GM12873 (cell line): ENCODE results near the gene HHIPL1.

ENCODE experiments used
- TF ChIP-seq, protein P1 (sequence below): IDR thresholded peaks from 2 replicates; pipeline ENCODE4 v1.5.1; 2012; ENCODE audit warnings: low read depth, mild to moderate bottlenecking, moderate library complexity, low read length, control low read depth; ENCODE audit not compliant: insufficient read depth; ENCODE audit errors: missing control alignments

The HHIPL1 gene

DNA sequence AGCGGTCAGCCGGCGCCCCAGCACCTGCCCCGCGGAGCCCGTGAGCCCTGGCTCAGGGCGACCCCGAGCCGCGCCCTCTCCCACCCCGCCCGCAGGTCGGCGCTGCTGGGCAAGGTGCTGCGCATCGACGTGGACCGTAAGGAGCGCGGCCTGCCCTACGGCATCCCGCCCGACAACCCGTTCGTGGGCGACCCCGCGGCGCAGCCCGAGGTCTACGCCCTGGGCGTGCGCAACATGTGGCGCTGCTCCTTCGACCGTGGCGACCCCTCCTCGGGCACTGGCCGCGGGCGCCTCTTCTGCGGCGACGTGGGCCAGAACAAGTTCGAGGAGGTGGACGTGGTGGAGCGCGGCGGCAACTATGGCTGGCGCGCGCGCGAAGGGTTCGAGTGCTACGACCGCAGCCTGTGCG, 14.4 kb downstream of the HHIPL1 start:
- TF ChIP-seq, protein P1, sequence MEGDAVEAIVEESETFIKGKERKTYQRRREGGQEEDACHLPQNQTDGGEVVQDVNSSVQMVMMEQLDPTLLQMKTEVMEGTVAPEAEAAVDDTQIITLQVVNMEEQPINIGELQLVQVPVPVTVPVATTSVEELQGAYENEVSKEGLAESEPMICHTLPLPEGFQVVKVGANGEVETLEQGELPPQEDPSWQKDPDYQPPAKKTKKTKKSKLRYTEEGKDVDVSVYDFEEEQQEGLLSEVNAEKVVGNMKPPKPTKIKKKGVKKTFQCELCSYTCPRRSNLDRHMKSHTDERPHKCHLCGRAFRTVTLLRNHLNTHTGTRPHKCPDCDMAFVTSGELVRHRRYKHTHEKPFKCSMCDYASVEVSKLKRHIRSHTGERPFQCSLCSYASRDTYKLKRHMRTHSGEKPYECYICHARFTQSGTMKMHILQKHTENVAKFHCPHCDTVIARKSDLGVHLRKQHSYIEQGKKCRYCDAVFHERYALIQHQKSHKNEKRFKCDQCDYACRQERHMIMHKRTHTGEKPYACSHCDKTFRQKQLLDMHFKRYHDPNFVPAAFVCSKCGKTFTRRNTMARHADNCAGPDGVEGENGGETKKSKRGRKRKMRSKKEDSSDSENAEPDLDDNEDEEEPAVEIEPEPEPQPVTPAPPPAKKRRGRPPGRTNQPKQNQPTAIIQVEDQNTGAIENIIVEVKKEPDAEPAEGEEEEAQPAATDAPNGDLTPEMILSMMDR: no peak

DNA sequence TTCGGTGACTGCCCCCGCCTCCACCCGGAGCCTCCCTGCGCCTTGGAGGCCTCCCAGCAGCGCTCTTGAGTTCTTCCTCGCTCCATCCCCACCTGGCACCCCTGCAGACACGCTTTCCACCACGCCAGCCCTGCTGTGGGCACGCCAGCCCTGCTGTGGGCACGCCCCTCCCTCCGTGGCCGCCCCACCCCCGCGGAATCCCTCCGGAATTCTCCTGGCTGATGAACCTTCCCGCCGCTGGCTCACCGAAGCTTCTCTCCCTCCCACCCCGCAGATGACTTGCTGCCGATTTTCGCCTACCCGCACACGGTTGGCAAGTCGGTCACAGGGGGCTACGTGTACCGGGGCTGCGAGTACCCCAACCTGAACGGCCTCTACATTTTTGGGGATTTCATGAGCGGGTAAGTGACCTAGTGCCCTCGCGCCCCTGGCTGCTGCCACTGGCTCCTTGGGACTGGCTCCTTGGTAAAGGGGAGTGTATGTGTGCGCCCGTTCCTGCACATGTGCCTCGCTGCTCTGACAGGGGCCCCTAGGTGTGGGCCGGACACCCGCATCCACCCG, 15.2 kb downstream of the HHIPL1 start:
- TF ChIP-seq, protein P1: no peak

DNA sequence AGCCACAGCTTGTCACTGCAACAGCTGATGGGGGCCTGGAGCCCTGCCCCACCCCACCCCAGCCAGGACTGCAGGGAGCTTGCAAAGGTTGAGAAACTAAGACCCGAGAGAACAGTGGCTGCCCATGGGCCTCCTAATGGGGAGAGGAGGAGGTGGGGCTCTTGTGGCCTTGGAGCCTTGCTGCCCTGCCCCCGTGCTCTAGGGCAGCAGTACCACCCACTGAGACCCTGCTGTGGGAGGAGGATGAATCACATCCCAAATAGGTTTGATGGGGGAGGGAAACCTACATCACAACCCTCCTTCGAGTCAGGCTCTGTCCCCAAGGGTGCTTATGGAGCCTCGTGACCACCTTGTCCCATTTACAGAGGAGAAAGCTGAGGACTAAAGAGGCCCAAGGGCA, 15.9 kb downstream of the HHIPL1 start:
- TF ChIP-seq, protein P1: no peak

DNA sequence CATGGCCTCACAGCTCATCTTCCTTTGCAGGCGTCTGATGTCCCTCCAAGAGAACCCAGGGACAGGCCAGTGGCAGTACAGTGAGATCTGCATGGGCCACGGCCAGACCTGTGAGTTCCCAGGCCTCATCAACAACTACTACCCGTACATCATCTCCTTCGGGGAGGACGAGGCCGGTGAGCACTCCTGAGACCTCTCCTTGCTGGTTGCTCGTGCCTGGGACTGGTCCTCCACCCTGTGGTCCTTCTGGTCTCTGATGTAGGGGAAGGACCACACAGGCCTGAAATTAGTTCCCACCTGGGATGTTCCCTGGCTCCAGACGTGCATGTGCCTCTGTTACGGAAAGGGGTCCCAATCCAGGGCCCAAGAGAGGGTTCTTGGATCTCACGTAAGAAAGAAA, 17.9 kb downstream of the HHIPL1 start:
- TF ChIP-seq, protein P1: no peak

DNA sequence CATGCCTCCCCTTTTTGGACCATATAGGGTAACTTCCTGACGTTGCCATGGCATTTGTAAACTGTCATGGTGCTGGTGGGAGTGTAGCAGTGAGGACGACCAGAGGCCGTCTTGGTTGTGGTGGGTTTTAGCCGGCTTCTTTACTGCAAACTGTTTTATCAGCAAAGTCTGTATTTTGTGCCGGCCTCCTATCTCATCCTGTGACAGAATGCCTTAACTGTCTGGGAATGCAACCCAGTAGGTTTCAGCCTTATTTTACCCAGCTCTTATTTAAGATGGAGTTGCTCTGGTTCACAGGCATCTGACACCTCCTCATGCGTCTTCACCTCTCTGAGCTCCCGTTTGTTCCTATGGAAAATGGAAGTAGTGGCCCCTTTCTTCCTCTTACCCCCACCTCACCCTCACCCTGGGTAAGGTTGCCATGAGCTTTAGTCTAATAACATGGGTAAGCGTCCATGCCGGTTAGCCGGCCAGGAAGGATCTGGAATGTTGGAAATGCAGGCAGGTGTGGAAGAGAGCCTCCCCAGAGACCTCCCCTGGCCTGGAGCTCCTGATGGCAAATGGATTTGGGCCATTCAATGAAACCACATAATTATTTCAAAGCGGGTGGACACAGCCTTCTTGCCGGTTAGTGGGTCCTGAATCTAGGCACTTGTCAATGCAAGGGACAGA, 18.6 kb downstream of the HHIPL1 start:
- TF ChIP-seq, protein P1: no peak

DNA sequence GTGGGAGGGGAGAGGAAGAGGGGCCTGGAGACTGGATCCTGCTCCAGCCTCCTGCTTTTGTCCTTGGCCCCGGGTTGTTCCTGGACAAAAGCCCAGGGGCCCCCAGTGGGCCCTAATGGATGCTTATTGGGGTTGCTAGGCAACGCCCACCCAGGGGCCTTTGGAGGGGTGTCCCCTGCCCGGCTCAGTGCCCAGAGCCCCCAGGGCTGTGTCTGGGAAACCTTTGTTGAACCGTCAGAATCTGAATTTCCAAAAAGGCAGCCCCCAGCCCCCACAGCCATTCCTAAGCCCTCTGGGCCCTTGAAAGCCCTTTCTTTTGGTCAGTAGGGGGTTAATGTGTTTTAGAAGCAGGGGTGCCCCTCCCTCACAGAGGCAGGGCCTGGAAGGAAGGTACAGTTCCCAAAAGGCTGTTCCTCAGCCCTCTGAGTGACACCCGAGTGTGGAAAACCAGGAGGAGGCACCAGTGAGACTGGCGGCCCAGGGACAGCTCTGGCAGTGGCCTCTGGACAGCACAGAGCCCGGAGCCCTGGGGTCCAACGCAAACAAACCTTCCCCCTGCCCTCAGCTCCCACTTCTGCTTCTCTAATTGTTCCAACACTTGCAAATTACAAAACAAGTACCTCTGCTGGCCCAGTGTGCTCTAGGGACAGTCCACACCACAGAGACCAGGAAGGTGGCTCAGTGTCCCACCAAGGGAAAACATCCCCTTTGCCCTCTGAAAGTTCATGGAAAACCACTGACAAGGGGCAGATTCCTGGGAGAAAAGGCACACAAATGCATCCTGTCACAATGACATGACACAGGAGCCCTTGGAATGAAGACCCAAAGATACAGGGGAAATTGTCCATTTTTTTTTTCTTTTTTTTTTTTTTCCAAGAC, 19.4 kb downstream of the HHIPL1 start:
- TF ChIP-seq, protein P1: no peak

DNA sequence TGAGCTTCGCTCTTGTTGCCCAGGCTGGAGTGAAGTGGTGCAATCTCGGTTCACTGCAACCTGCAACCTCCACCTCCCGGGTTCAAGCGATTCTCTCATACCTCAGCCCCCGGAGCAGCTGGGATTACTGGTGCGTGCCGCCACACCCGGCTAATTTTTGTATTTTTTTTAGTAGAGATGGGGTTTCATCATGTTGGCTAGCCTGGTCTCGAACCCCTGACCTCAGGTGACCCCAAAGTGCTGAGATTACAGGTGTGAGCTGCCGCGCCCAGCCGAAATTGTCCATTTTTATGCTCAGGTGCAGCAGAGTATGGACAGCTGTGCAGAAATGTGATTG, 20.0 kb downstream of the HHIPL1 start:
- TF ChIP-seq, protein P1: no peak
